GM23338 (cell line): Measurements from ENCODE around the gene APPL2. TPM values are rescaled to one million over a fixed set of nuclear protein-coding genes. Genes with fewer than 3 reads are reported as not detected.
"Not testable (repeated sequence)": the region's sequence is repeated elsewhere in the genome, so short reads cannot be mapped to it uniquely, and the experiment has no call there.

Experiments
- ATAC-seq: fragments of 200-7000 bp; cut with Tn5 transposase; 3 replicates; pipeline ENCODE4 v1.9.1; 2020
- DNase-seq: peaks from one replicate; pipeline ENCODE4 v3.0.0-alpha.2; 2015; ENCODE audit warnings: low spot score
- H2AFZ ChIP-seq: fragments of 200-600 bp; sonication (generic); 2 replicates; pipeline ENCODE4 v1.8.0; 2016; ENCODE audit warnings: antibody characterized with exemption, mild to moderate bottlenecking, moderate library complexity
- H3F3A ChIP-seq: fragments of 200-600 bp; sonication (generic); replicated peaks from 2 replicates; pipeline ENCODE4 v1.8.0; 2017; ENCODE audit warnings: antibody characterized with exemption, mixed run types, low read depth
- H3K27ac ChIP-seq: fragments of 200-600 bp; sonication (generic); 2 replicates; pipeline ENCODE4 v1.6.1; 2016; ENCODE audit warnings: low read depth
- H3K27me3 ChIP-seq: fragments of 200-600 bp; sonication (generic); 2 replicates; pipeline ENCODE4 v1.8.0; 2016; ENCODE audit warnings: mild to moderate bottlenecking, mixed run types, moderate library complexity; ENCODE audit not compliant: insufficient read depth
- H3K36me3 ChIP-seq: fragments of 200-600 bp; sonication (generic); 2 replicates; pipeline ENCODE4 v1.8.0; 2016; ENCODE audit warnings: mild to moderate bottlenecking; ENCODE audit not compliant: insufficient read depth
- H3K4me1 ChIP-seq: fragments of 200-600 bp; sonication (generic); 2 replicates; pipeline ENCODE4 v1.8.0; 2016; ENCODE audit warnings: mild to moderate bottlenecking, moderate library complexity; ENCODE audit not compliant: insufficient read depth
- H3K4me2 ChIP-seq: fragments of 200-600 bp; sonication (generic); 2 replicates; pipeline ENCODE4 v1.7.1; 2017; ENCODE audit warnings: mixed run types
- H3K4me3 ChIP-seq: fragments of 200-600 bp; sonication (generic); 2 replicates; pipeline ENCODE4 v1.6.1; 2016; ENCODE audit warnings: mixed run types
- H3K79me2 ChIP-seq: fragments of 200-600 bp; sonication (generic); replicated peaks from 2 replicates; pipeline ENCODE4 v1.8.0; 2017; ENCODE audit warnings: mild to moderate bottlenecking; ENCODE audit not compliant: insufficient read depth
- H3K9me2 ChIP-seq: fragments of 200-600 bp; sonication (generic); 2 replicates; pipeline ENCODE4 v1.8.0; 2017; ENCODE audit not compliant: insufficient read depth
- H4K20me1 ChIP-seq: fragments of 200-600 bp; sonication (generic); replicated peaks from 2 replicates; pipeline ENCODE4 v1.8.0; 2017; ENCODE audit warnings: mild to moderate bottlenecking; ENCODE audit not compliant: insufficient read depth
- H3K27ac Mint-ChIP-seq: 2 replicates; pipeline ENCODE4 v1.8.0; 2020; ENCODE audit warnings: inconsistent platforms, mild to moderate bottlenecking, moderate library complexity, mixed read lengths
- H3K27me3 Mint-ChIP-seq: 3 replicates; pipeline ENCODE4 v1.8.0; 2022; ENCODE audit warnings: low read depth, mild to moderate bottlenecking, moderate library complexity, mixed read lengths, inconsistent platforms; ENCODE audit not compliant: insufficient read depth, poor library complexity
- H3K36me3 Mint-ChIP-seq: 3 replicates; pipeline ENCODE4 v1.8.0; 2021; ENCODE audit warnings: low read depth, mild to moderate bottlenecking, inconsistent platforms, moderate library complexity, mixed read lengths
- H3K4me1 Mint-ChIP-seq: 3 replicates; pipeline ENCODE4 v1.8.0; 2020; ENCODE audit warnings: mild to moderate bottlenecking, inconsistent platforms, mixed read lengths
- H3K4me3 Mint-ChIP-seq: 3 replicates; pipeline ENCODE4 v1.8.0; 2021; ENCODE audit warnings: moderate library complexity, mild to moderate bottlenecking, inconsistent platforms, mixed read lengths
- H3K9me3 Mint-ChIP-seq: 3 replicates; pipeline ENCODE4 v1.8.0; 2020; ENCODE audit warnings: moderate library complexity, mild to moderate bottlenecking, inconsistent platforms, mixed read lengths
- ETS1 ChIP-seq: IDR thresholded peaks from 2 replicates; pipeline ENCODE4 v1.6.1; 2016; ENCODE audit warnings: antibody characterized with exemption
- EZH2 ChIP-seq: fragments of 200-600 bp; sonication (generic); IDR thresholded peaks from one replicate; pipeline ENCODE4 v1.8.0; 2017; ENCODE audit warnings: antibody characterized with exemption, mild to moderate bottlenecking, low read depth; ENCODE audit not compliant: unreplicated experiment
- EZH2phosphoT487 ChIP-seq: fragments of 200-600 bp; sonication (generic); IDR thresholded peaks from one replicate; pipeline ENCODE4 v1.8.1; 2018; ENCODE audit warnings: antibody characterized with exemption; ENCODE audit not compliant: unreplicated experiment
- NANOG ChIP-seq: IDR thresholded peaks from 2 replicates; pipeline ENCODE4 v1.6.1; 2016; ENCODE audit warnings: antibody characterized with exemption, borderline replicate concordance
- ZNF114 ChIP-seq: fragments of 250-450 bp; sonication (Bioruptor Pico); IDR thresholded peaks from 2 replicates; pipeline ENCODE4 v1.5.0; 2020; ENCODE audit warnings: mild to moderate bottlenecking, moderate library complexity
- ZNF331 ChIP-seq: fragments of 250-450 bp; sonication (Bioruptor Pico); IDR thresholded peaks from 2 replicates; pipeline ENCODE4 v1.5.0; 2020; ENCODE audit warnings: low read depth, mild to moderate bottlenecking, moderate library complexity
- ZNF462 ChIP-seq: fragments of 250-450 bp; sonication (Bioruptor Pico); IDR thresholded peaks from 2 replicates; pipeline ENCODE4 v1.5.0; 2020; ENCODE audit warnings: mild to moderate bottlenecking, moderate library complexity
- polyA plus RNA-seq: library from polyadenylated mRNA; unstranded; fragments of >200 nt; fragmentation: Nextera tagmentation; extraction: Ambion mirVana; gene quantifications from 2 replicates; pipeline ENCODE4 v1.2.1, GENCODE V29; 2016
- total RNA-seq: library from RNA; depleted of rRNA; stranded (reverse); fragments of >200 nt; shearing (Covaris generic); gene quantifications from 2 replicates; pipeline ENCODE4 v1.2.3, GENCODE V29; 2014

APPL2 gene
- total and polyA plus RNA-seq, 2 experiments from 2014 or later: 9.3 to 17.4 TPM

- no peak for TF ChIP-seq ZNF462 (CRISPR knock-in tag)
- no peak for TF ChIP-seq NANOG
- TF ChIP-seq ZNF114 (CRISPR knock-in tag): no peak
- no peak for TF ChIP-seq EZH2
- TF ChIP-seq ZNF331: no peak
- TF ChIP-seq EZH2phosphoT487: no peak
- no peak for TF ChIP-seq ETS1
Observed at GRCh38 chr12:105189293-105189692, 46.7 kb downstream of the APPL2 start (continued).

GRCh38 chr12:105183976-105184375 lies 52.0 kb downstream of the APPL2 start:
- not testable (repeated sequence) for ATAC-seq, H2AFZ ChIP-seq, H3K9me2 ChIP-seq, DNase-seq, H3K27ac ChIP-seq, H4K20me1 ChIP-seq, H3K27ac Mint-ChIP-seq, H3K27me3 ChIP-seq, H3K27me3 Mint-ChIP-seq, H3F3A ChIP-seq, H3K4me1 ChIP-seq, H3K4me1 Mint-ChIP-seq, H3K4me2 ChIP-seq, H3K4me3 Mint-ChIP-seq, H3K4me3 ChIP-seq
- peaks cover 11% of the 10 kb centered on the region for H3K79me2 ChIP-seq
- peaks cover 33% of the 10 kb centered on the region for H3K36me3 ChIP-seq
- Mint-ChIP-seq H3K36me3 (peaks cover 82% of the 10 kb centered on the region), H3K9me3 (peaks cover 36% of the 10 kb centered on the region; the same call in 2 of the 3 replicates)

- H3K27ac Mint-ChIP-seq, H3K27me3 Mint-ChIP-seq, H3K4me1 Mint-ChIP-seq, H3K4me1 ChIP-seq, H4K20me1 ChIP-seq, H2AFZ ChIP-seq, H3K4me2 ChIP-seq, H3K4me3 Mint-ChIP-seq, ATAC-seq, H3K9me2 ChIP-seq, H3F3A ChIP-seq, H3K27ac ChIP-seq, H3K27me3 ChIP-seq, H3K4me3 ChIP-seq, DNase-seq: not testable (repeated sequence)
- Mint-ChIP-seq H3K9me3 (peaks cover 37% of the 10 kb centered on the region; the same call in 2 of the 3 replicates), H3K36me3 (peaks cover 86% of the 10 kb centered on the region)
- H3K36me3 ChIP-seq: peaks cover 32% of the 10 kb centered on the region
- peaks cover 11% of the 10 kb centered on the region for H3K79me2 ChIP-seq
Observed at GRCh38 chr12:105183406-105183805, 52.6 kb downstream of the APPL2 start.

- Histone ChIP-seq H3K79me2 (peaks cover 11% of the 10 kb centered on the region), H3K36me3 (peaks cover 20% of the 10 kb centered on the region)
- H3K4me2 ChIP-seq, H4K20me1 ChIP-seq, H3K9me2 ChIP-seq, H3K4me1 ChIP-seq, H2AFZ ChIP-seq, H3K4me1 Mint-ChIP-seq, H3K27ac ChIP-seq, DNase-seq, H3K27ac Mint-ChIP-seq, H3F3A ChIP-seq, H3K27me3 ChIP-seq, ATAC-seq, H3K4me3 Mint-ChIP-seq, H3K4me3 ChIP-seq, H3K27me3 Mint-ChIP-seq: not testable (repeated sequence)
- H3K9me3 Mint-ChIP-seq: peaks cover 33% of the 10 kb centered on the region; the same call in 2 of the 3 replicates
- H3K36me3 Mint-ChIP-seq: peaks cover 59% of the 10 kb centered on the region
Observed at GRCh38 chr12:105179114-105179513, 56.9 kb downstream of the APPL2 start.
